GM15510 (cell line): ENCODE measurements around the gene CCDC122.

ENCODE experiments used
- POLR2A ChIP-seq: IDR thresholded peaks from 3 replicates; pipeline ENCODE4 v1.6.1; 2011; ENCODE audit warnings: borderline replicate concordance; ENCODE audit not compliant: insufficient read length; ENCODE audit errors: extremely low read depth

Gene CCDC122

DNA sequence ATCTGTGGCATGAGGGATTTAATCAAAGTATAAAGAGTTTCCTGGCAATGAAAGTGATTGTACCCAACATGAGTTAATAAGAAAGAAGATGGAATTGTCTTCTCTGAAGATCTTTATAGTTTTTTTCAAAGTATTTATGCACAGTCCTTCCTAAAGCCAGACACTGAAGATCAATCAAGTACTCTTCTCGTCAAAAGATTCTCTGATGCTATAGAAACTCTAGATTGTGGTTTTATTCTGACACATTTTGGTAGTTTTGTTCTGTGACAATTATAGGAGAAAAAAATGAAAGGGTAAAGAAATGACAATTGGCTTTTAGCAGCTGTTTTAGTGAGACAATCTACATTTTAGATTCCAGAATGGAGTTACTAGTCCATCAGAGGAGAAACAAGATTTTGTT lies 82.4 kb downstream of the CCDC122 start:
- TF ChIP-seq POLR2A = no peak

DNA sequence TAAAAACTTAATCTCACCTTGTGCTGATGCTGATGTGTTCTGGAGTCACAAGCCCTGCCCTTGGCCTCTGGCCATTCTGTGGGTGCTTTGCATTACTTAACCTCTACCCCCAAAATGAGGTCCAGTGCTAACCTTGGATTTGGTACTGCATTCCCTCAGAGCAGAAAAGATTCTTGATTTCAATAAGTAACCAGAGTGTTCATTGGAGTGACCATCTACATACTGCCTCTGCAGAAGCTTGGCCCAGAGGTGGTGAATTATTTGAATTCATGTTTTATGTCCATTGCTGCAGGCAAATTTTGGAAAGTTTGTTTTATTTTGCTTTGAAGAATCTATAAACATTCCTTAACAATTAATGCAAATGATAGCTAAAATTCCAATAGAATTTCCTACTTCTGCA lies 85.1 kb downstream of the CCDC122 start:
- no peak for TF ChIP-seq POLR2A

DNA sequence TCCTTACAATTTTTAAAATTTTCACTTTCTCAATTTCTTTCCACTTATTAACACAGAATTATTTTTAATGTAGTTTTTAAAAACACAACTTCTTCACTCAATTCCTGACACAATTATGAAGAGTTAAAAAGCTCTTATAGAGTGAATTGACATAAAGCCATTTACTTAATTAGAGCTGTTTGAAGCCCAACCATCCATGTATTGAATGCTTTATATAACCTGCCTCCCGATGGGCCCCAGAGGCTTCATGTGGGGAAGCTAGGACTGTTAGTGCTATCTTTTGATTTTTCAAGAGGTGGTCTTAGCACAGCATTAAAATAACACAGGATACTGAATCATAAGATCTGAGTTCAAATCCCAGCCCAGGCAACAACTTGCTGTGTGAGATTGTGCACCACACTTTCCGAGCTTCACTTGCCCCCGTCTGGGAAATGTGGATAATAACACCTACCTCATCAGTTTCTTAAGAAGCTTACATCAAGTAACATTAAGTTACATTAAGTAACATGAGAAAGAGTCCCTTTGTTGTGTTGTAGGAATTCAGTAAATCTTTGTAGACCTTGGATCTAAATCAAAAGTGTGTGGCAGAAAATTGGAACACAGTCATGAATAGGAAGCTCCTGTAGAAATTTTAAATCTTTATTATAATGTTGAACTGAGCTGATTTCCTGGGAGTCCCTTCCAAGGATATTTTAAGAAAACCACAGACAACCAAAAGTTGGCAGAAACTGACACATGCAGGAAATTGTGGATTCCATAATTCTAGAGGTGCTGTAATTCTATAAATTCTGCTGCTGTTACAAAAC lies 87.3 kb downstream of the CCDC122 start:
- no peak for TF ChIP-seq POLR2A

DNA sequence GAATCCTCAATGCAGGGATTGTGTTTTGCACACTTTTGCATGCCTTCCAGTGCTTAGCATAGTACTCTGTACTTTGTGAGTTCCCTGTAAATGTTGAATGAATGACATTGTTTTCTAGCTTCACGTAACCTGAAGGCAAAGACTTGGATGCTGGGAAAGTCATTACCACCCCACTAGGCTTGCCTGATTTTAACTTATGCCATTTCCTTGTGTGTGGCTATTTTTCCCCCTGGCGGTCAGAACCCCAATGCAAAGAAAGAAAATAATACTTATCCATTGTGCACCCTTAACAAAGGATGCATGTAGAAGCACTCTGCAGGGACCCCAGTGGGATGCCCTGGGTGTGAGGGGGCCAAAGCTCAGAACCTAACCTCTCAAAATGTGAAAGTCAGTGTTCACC lies 91.5 kb downstream of the CCDC122 start:
- no peak for TF ChIP-seq POLR2A

DNA sequence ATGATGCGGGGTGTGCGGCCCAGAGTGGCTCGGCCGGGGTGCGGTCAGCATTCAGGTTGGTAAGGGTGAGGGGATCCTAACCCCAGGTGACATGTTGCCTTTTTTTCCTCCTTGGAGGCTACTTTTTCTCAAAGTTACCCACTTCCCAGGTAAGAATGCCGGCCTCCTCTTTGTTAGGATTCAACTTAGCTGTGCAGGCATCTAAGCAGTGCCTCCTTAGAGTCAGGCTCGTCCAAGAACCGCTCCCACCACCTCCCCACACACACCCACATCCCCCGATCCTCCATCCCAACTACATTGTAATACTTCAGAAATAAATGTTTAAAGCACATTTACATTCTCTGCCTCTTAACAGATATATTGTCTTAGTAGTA lies 92.0 kb downstream of the CCDC122 start:
- no peak for TF ChIP-seq POLR2A

DNA sequence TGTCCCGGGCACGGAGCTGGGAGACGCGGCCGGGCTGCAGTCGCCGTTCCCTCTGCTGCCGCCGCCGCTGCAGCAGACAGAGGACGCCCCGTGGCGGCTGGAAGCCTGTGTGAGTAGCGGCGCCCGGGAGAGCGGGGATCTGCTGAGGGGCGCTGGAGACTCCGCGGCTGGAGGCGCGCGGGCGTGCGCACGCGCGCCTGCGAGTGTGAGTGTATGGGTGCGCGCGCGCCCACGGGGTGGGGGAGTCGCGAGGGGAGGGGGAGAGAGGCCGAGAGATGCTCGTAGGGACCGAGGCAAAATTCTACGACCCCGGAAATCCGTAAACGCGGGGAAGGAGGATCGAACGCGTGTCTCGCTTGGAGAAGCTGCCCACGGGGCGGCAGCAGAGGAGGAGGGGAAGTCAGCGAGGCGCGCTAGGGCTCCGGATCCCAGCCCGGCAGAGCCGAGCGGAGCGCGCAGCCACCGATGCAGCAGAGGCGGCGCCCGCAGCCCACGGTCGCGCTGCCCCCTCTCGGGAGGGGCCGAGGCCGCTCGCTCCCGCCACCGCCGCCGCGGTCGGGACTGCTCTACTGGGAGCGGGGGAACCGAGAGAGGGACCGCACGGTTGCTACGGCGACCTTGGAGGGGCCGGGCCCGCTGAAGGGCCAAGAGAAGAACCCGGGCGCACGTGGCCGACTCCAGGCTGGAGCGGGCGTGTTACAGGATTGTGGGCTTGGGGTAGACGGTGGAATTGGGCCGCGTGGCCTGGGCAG lies 92.6 kb downstream of the CCDC122 start, which contains the start of gene ENOX1:
Gene ENOX1 (minus strand): TSS at position 207 of the 752 bp plus-strand sequence.
- no peak for TF ChIP-seq POLR2A

DNA sequence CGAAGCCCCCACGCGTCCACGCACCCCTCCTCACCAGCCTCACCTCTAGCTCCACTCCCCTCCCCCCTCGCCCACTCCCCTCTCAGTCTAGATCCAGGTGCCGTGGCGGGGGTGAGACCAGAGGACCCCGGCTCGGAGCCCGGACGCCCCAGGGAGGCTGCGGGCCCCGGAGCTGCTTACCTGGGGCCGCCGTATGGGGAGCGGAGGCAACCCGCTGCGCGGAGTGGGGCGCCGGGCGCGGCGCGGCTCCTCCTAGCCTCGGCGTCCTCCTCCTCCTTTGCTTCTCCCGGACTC lies 93.1 kb downstream of the CCDC122 start:
- no peak for TF ChIP-seq POLR2A
